ENCODE results near the gene CCKAR. TPM values are rescaled to one million over a fixed set of nuclear protein-coding genes. Genes with fewer than 3 reads are reported as not detected.

The CCKAR gene
- total RNA-seq, 2 experiments from 2014 or later, result not detected

GRCh38 chr4:26493461-26493860, 3.2 kb upstream of the CCKAR start:
- no peak overlapping the region for H2AFZ ChIP-seq (ENCODE audit: low read length)
- TF ChIP-seq CTCF (conservative IDR thresholded peaks at IDR 0.05; ENCODE audit: low read length), result no peak
- no peak for TF ChIP-seq EZH2phosphoT487 (IDR thresholded peaks at IDR 0.05; ENCODE audit: borderline replicate concordance, low read depth, low read length)
- H3K4me3 ChIP-seq (ENCODE audit: low read depth, low read length, poor library complexity, severe bottlenecking), result no peak overlapping the region
- no peak overlapping the region for H3K27ac ChIP-seq (ENCODE audit: low read depth, low read length, poor library complexity, severe bottlenecking)
- no peaks in the 10 kb centered on the region for H3K79me2 ChIP-seq (ENCODE audit: insufficient read depth, low read depth, low read length)
- no peaks in the 10 kb centered on the region for H3K36me3 ChIP-seq (ENCODE audit: insufficient read depth, low read length)
- DNase-seq (ENCODE audit: low spot score), result no peak
- POLR2A ChIA-PET, result interaction anchor here (1.1 kb wide), 1 partner anchor 13 kb away, joined by 3 read pairs; no protein-coding TSS in a partner anchor
- CTCF ChIA-PET (ENCODE audit: unreplicated experiment), result no interaction called here
- no peak overlapping the region for H3K4me2 ChIP-seq (ENCODE audit: low read length)
- no peaks in the 10 kb centered on the region for H3K9me3 ChIP-seq (ENCODE audit: low read length)
- H3K4me1 ChIP-seq (ENCODE audit: insufficient read depth, low read length, poor library complexity, severe bottlenecking), result no peaks in the 10 kb centered on the region
- H3K9me2 ChIP-seq (ENCODE audit: insufficient read depth, low read length), result no peaks in the 10 kb centered on the region
- intact Hi-C loops (cut with micrococcal nuclease; ENCODE audit: unreplicated experiment), result no loop called here
- BruUV-seq (replicated peaks), result no TSS peak
- H4K20me1 ChIP-seq (ENCODE audit: insufficient read depth, low read length), result no peaks in the 10 kb centered on the region

DNA sequence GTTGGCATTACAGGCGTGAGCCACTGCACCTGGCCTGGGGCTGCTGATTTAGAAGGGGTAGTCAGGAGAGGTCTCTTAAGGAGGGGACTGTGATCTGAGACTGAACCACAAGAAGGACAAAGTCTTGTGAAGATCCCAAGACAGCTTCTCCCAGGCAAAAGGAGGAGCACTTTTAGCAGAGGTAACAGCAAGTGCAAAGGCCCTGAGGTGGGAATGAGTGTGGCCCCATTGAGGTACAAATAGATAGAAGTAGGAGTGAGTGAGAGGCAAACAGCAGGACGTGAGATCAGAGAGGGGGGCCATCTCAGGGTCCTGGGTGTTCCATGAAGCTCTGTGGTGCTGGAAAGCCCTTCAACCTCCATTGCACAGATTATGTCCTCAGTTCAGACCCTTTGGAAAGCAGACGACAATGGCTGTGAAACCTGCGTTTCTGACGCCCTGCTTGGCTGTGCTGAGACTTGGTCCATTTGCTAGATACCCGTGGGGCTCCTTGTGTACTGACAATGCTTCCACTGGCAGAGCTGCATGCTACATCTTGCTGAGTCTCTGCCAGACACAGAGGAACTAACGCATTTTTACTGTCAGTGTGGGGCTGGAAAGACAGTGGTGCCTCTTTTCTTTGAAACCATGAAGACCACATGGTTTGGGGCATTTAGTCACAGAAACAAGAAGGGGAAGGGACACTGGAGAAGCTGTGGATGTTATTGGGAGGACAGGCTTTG, 1.3 kb upstream of the CCKAR start:
- POLR2A ChIA-PET, result interaction anchor here (0.6 to 0.9 kb wide), 2 partner anchors 31 to 1821 kb away, joined by 3 read pairs; no protein-coding TSS in a partner anchor
- no peak for DNase-seq (ENCODE audit: low spot score)
- Histone ChIP-seq H3K36me3 (ENCODE audit: insufficient read depth, low read length) (no peaks in the 10 kb centered on the region), H3K4me1 (ENCODE audit: insufficient read depth, low read length, poor library complexity, severe bottlenecking) (no peaks in the 10 kb centered on the region), H3K79me2 (ENCODE audit: insufficient read depth, low read depth, low read length) (no peaks in the 10 kb centered on the region), H3K4me3 (ENCODE audit: low read depth, low read length, poor library complexity, severe bottlenecking) (no peak overlapping the region), H3K9me2 (ENCODE audit: insufficient read depth, low read length) (no peaks in the 10 kb centered on the region), H3K9me3 (ENCODE audit: low read length) (no peaks in the 10 kb centered on the region), H3K27ac (ENCODE audit: low read depth, low read length, poor library complexity, severe bottlenecking) (no peak overlapping the region), H3K4me2 (ENCODE audit: low read length) (no peak overlapping the region), H4K20me1 (ENCODE audit: insufficient read depth, low read length) (no peaks in the 10 kb centered on the region), H2AFZ (ENCODE audit: low read length) (no peak overlapping the region)
- CTCF ChIA-PET (ENCODE audit: unreplicated experiment), result no interaction called here
- TF ChIP-seq CTCF (conservative IDR thresholded peaks at IDR 0.05; ENCODE audit: low read length), result no peak
- no peak for TF ChIP-seq EZH2phosphoT487 (IDR thresholded peaks at IDR 0.05; ENCODE audit: borderline replicate concordance, low read depth, low read length)
- no TSS peak for BruUV-seq (replicated peaks)
- intact Hi-C loops (cut with micrococcal nuclease; ENCODE audit: unreplicated experiment), result no loop called here

DNA sequence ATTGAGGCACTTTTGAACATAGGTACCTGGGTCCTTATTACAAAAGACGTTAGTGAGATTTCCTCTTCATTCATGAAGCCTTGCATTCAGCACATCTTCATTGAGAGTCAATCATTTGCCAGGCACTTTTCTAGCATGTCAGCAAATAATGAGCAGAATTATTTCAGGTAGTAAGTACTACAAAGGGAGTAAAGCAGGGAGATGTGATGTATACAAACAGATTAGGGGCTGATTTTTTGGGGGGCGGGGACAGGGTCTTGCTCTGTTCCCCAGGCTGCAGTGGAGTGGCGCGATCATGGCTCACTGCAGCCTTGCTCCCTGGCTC, 638 bp upstream of the CCKAR start:
- TF ChIP-seq EZH2phosphoT487 (IDR thresholded peaks at IDR 0.05; ENCODE audit: borderline replicate concordance, low read depth, low read length) (no peak), CTCF (conservative IDR thresholded peaks at IDR 0.05; ENCODE audit: low read length) (no peak)
- Histone ChIP-seq H4K20me1 (ENCODE audit: insufficient read depth, low read length) (no peaks in the 10 kb centered on the region), H3K27ac (ENCODE audit: low read depth, low read length, poor library complexity, severe bottlenecking) (no peak overlapping the region), H3K4me3 (ENCODE audit: low read depth, low read length, poor library complexity, severe bottlenecking) (no peak overlapping the region), H3K4me2 (ENCODE audit: low read length) (no peak overlapping the region), H3K4me1 (ENCODE audit: insufficient read depth, low read length, poor library complexity, severe bottlenecking) (no peaks in the 10 kb centered on the region), H3K9me3 (ENCODE audit: low read length) (no peaks in the 10 kb centered on the region), H3K36me3 (ENCODE audit: insufficient read depth, low read length) (no peaks in the 10 kb centered on the region), H3K79me2 (ENCODE audit: insufficient read depth, low read depth, low read length) (no peaks in the 10 kb centered on the region), H2AFZ (ENCODE audit: low read length) (no peak overlapping the region), H3K9me2 (ENCODE audit: insufficient read depth, low read length) (no peaks in the 10 kb centered on the region)
- ChIA-PET POLR2A (interaction anchor here (0.9 kb wide), 1 partner anchor 30 kb away, joined by 3 read pairs; no protein-coding TSS in a partner anchor), CTCF (ENCODE audit: unreplicated experiment) (no interaction called here)
- intact Hi-C loops (cut with micrococcal nuclease; ENCODE audit: unreplicated experiment), result no loop called here
- DNase-seq (ENCODE audit: low spot score), result no peak
- BruUV-seq (replicated peaks), result no TSS peak

All from OCI-LY7 (cell line).